ENCODE data around the gene LIMA1.

The LIMA1 gene

DNA sequence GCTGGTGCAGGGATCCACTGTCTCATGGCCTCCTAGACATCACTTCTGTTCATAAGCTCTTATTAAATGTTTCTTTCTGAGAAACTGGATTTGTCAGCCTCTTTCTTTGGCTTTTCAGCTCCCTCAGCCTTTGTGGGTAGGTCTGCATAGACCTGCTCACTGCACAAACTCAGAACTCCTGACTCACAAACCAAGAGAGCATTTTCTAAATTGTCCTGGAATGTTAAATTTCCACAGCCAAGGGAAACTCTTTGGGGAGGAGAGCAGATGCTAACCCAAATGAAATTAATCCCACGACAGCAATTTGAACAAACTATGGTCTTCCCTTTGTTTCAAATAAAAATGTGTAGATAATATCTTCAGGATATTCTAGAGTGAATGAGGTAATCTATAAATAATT is 96.6 kb downstream of the LIMA1 start:
- POLR2A ChIA-PET: no interaction called here
- no peaks in the 10 kb centered on the region for H3K27me3 ChIP-seq (replicated peaks in 2 of 5; ENCODE audit: control insufficient read depth in 4 of 5, insufficient read depth in 5 of 5, low read length in 4 of 5)
- no peak overlapping the region for H3K27ac ChIP-seq (ENCODE audit: insufficient read depth in 1 of 2, low read depth in 1 of 2, low read length in 2 of 2, poor library complexity in 1 of 2, severe bottlenecking in 2 of 2)
- no peaks in the 10 kb centered on the region for H3K9me3 ChIP-seq (ENCODE audit: control extremely low read depth in 1 of 5, control insufficient read depth in 4 of 5, insufficient read depth in 2 of 5, low read depth in 1 of 5, low read length in 4 of 5)
- H3K4me3 ChIP-seq (ENCODE audit: control insufficient read depth in 1 of 7, extremely low read depth in 1 of 7, insufficient read depth in 4 of 7, low read depth in 2 of 7, low read length in 6 of 7): no peak overlapping the region
- peaks cover 0 to 19% (median 10%) of the 10 kb centered on the region in 4 experiments for H3K36me3 ChIP-seq (ENCODE audit: control insufficient read depth in 4 of 4, insufficient read depth in 4 of 4, low read length in 3 of 4)
- H3K4me1 ChIP-seq (ENCODE audit: control extremely low read depth in 1 of 4, control insufficient read depth in 4 of 4, insufficient read depth in 4 of 4, low read length in 3 of 4): no peaks in the 10 kb centered on the region
- no CpG with 5 or more reads among the region's 1 CpG for WGBS (ENCODE audit: insufficient coverage)
- no peak for DNase-seq
- CTCF ChIA-PET: interaction anchor here (1.5 to 1.8 kb wide), 3 partner anchors 9 to 219 kb away, joined by 3 to 6 read pairs (median 3); no protein-coding TSS in a partner anchor

DNA sequence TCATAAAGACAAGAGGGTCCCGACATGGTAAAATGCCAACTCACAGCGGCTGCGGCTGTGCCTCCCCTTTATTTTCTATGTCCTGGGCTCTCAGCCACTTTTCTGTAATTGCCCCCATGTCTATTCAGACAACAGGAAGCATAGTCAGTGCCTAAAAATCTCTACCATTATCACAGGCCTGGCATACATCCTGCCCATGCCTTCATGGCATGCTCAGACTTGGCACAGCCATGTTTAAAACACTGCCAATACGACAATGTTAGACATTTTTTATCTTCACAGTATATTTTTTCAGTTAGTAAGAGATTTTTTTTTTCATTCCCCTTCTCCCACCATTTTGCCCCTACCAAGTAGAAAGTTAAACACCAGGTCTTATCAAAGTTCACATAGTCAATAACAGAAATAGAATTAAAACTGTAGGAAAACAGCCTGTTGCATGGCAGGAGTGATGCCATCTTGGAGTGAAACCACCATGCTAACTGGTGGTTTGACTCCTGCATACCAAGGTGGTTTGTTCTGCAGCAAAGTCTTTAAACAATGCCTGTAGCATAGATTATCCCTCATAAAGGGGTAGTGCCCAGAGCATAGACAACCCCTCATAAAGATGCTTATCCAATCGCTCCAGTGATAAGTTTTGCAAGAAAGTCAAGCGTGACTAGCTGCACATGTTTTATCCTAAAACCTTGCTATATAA is 97.2 kb downstream of the LIMA1 start:
- DNase-seq: peak in 1 of 3 donors; percentile 21
- H3K27ac ChIP-seq (ENCODE audit: insufficient read depth in 1 of 2, low read depth in 1 of 2, low read length in 2 of 2, poor library complexity in 1 of 2, severe bottlenecking in 2 of 2): no peak overlapping the region
- ChIA-PET CTCF (interaction anchor here (0.9 to 1.8 kb wide), 4 partner anchors 9 to 219 kb away, joined by 3 to 6 read pairs (median 4); no protein-coding TSS in a partner anchor), POLR2A (no interaction called here)
- H3K27me3 ChIP-seq (replicated peaks in 2 of 5; ENCODE audit: control insufficient read depth in 4 of 5, insufficient read depth in 5 of 5, low read length in 4 of 5): no peaks in the 10 kb centered on the region
- 92% methylated on average over 5 of the region's 6 CpGs for WGBS (ENCODE audit: insufficient coverage)
- no peaks in the 10 kb centered on the region for H3K4me1 ChIP-seq (ENCODE audit: control extremely low read depth in 1 of 4, control insufficient read depth in 4 of 4, insufficient read depth in 4 of 4, low read length in 3 of 4)
- H3K4me3 ChIP-seq (ENCODE audit: control insufficient read depth in 1 of 7, extremely low read depth in 1 of 7, insufficient read depth in 4 of 7, low read depth in 2 of 7, low read length in 6 of 7): no peak overlapping the region
- no peaks in the 10 kb centered on the region for H3K9me3 ChIP-seq (ENCODE audit: control extremely low read depth in 1 of 5, control insufficient read depth in 4 of 5, insufficient read depth in 2 of 5, low read depth in 1 of 5, low read length in 4 of 5)
- peaks cover 0 to 23% (median 10%) of the 10 kb centered on the region in 4 experiments for H3K36me3 ChIP-seq (ENCODE audit: control insufficient read depth in 4 of 4, insufficient read depth in 4 of 4, low read length in 3 of 4)

DNA sequence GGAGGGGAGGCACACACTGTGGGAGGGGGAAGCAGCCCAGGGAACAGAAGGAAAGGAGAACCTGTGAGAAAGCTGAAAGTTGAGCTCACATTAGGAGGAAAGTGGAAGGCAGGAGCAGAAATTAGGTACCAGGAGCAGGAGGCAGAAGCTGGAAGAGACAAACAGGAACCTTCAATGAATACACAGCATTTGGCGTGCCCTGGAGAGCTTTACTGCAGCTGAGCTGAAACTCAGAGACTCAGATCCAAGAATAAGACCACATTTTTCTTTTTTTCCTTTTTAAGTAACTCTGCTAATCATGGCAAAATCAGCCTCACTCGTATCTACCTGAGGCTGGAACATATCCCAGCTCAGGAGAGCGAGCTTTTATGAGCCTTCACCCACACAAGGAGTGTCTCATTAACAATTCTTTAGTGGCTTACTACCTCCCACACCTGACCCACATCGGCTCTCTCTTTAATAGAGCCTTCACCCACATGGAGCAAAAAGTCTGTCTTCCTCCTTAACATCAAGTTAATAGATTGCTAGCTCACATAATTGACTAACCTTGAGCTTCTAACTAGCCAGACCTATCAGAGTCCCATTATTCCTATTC is 97.9 kb downstream of the LIMA1 start:
- Histone ChIP-seq H3K9me3 (ENCODE audit: control extremely low read depth in 1 of 5, control insufficient read depth in 4 of 5, insufficient read depth in 2 of 5, low read depth in 1 of 5, low read length in 4 of 5) (no peaks in the 10 kb centered on the region), H3K4me1 (ENCODE audit: control extremely low read depth in 1 of 4, control insufficient read depth in 4 of 4, insufficient read depth in 4 of 4, low read length in 3 of 4) (no peaks in the 10 kb centered on the region), H3K27ac (ENCODE audit: insufficient read depth in 1 of 2, low read depth in 1 of 2, low read length in 2 of 2, poor library complexity in 1 of 2, severe bottlenecking in 2 of 2) (no peak overlapping the region), H3K4me3 (ENCODE audit: control insufficient read depth in 1 of 7, extremely low read depth in 1 of 7, insufficient read depth in 4 of 7, low read depth in 2 of 7, low read length in 6 of 7) (no peak overlapping the region), H3K36me3 (ENCODE audit: control insufficient read depth in 4 of 4, insufficient read depth in 4 of 4, low read length in 3 of 4) (peaks cover 0 to 21% (median 9%) of the 10 kb centered on the region in 4 experiments), H3K27me3 (replicated peaks in 2 of 5; ENCODE audit: control insufficient read depth in 4 of 5, insufficient read depth in 5 of 5, low read length in 4 of 5) (no peaks in the 10 kb centered on the region)
- CTCF ChIA-PET: interaction anchor here (0.9 to 2.0 kb wide), 5 partner anchors 8 to 218 kb away, joined by 3 to 6 read pairs (median 4); no protein-coding TSS in a partner anchor
- POLR2A ChIA-PET: no interaction called here
- no peak for DNase-seq
- WGBS (ENCODE audit: insufficient coverage): 93% methylated on average over 4 of the region's 4 CpGs

DNA sequence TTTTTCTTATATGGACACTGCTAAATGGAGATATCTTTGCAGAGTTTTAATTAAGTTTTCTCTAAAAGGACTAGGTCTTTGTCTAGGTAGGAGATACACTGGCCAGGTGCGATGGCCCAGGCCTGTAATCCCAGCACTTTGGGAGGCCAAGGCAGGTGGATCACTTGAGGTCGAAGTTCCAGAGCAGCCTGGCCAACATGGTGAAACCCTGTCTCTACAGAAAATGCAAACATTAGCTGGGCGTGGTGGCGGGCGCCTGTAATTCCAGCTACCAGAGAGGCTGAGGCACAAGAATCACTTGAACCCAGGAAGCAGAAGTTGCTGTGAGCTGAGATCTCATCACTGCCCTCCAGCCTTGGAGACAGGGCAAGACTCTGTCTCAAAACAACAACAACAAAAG is 99.1 kb downstream of the LIMA1 start:
- ChIA-PET POLR2A (no interaction called here), CTCF (interaction anchor here (1.4 to 2.0 kb wide), 2 partner anchors 8 to 126 kb away, joined by 3 to 6 read pairs; no protein-coding TSS in a partner anchor)
- Histone ChIP-seq H3K4me1 (ENCODE audit: control extremely low read depth in 1 of 4, control insufficient read depth in 4 of 4, insufficient read depth in 4 of 4, low read length in 3 of 4) (no peaks in the 10 kb centered on the region), H3K27ac (ENCODE audit: insufficient read depth in 1 of 2, low read depth in 1 of 2, low read length in 2 of 2, poor library complexity in 1 of 2, severe bottlenecking in 2 of 2) (no peak overlapping the region), H3K9me3 (ENCODE audit: control extremely low read depth in 1 of 5, control insufficient read depth in 4 of 5, insufficient read depth in 2 of 5, low read depth in 1 of 5, low read length in 4 of 5) (no peaks in the 10 kb centered on the region), H3K36me3 (ENCODE audit: control insufficient read depth in 4 of 4, insufficient read depth in 4 of 4, low read length in 3 of 4) (peaks cover 0 to 24% (median 9%) of the 10 kb centered on the region in 4 experiments), H3K27me3 (replicated peaks in 2 of 5; ENCODE audit: control insufficient read depth in 4 of 5, insufficient read depth in 5 of 5, low read length in 4 of 5) (no peaks in the 10 kb centered on the region), H3K4me3 (ENCODE audit: control insufficient read depth in 1 of 7, extremely low read depth in 1 of 7, insufficient read depth in 4 of 7, low read depth in 2 of 7, low read length in 6 of 7) (no peak overlapping the region)
- no peak for DNase-seq
- WGBS (ENCODE audit: insufficient coverage): 96% methylated on average over 4 of the region's 5 CpGs

DNA sequence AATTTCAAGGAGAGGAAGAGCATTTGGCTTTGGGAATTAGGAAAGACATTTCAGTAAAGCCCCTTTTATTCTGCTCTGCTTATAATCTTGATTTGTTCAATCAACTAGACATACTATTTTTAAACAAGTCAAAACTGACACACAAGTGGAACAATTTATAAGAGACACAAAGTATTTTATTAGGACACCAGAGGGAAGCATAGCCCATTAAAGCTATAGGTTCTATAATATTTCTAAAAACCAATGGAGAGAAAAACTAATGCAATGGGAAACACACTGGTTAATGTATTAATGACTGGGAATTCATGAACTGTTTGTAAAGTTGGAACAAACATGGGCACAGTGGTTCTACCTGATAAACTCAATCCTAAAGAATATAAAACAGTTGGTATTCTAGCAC is 100.9 kb downstream of the LIMA1 start:
- Histone ChIP-seq H3K27ac (ENCODE audit: insufficient read depth in 1 of 2, low read depth in 1 of 2, low read length in 2 of 2, poor library complexity in 1 of 2, severe bottlenecking in 2 of 2) (no peak overlapping the region), H3K27me3 (replicated peaks in 2 of 5; ENCODE audit: control insufficient read depth in 4 of 5, insufficient read depth in 5 of 5, low read length in 4 of 5) (no peaks in the 10 kb centered on the region), H3K9me3 (ENCODE audit: control extremely low read depth in 1 of 5, control insufficient read depth in 4 of 5, insufficient read depth in 2 of 5, low read depth in 1 of 5, low read length in 4 of 5) (no peaks in the 10 kb centered on the region), H3K4me1 (ENCODE audit: control extremely low read depth in 1 of 4, control insufficient read depth in 4 of 4, insufficient read depth in 4 of 4, low read length in 3 of 4) (no peaks in the 10 kb centered on the region), H3K36me3 (ENCODE audit: control insufficient read depth in 4 of 4, insufficient read depth in 4 of 4, low read length in 3 of 4) (peaks cover 0 to 23% (median 13%) of the 10 kb centered on the region in 4 experiments), H3K4me3 (ENCODE audit: control insufficient read depth in 1 of 7, extremely low read depth in 1 of 7, insufficient read depth in 4 of 7, low read depth in 2 of 7, low read length in 6 of 7) (no peak overlapping the region)
- ChIA-PET POLR2A (no interaction called here), CTCF (interaction anchor here (0.6 to 1.7 kb wide), 7 partner anchors 16 to 132 kb away, joined by 3 to 6 read pairs (median 3); partner anchors contain the start of gene CERS5)
- DNase-seq: peak in 2 of 3 donors; percentile 6 to 12

DNA sequence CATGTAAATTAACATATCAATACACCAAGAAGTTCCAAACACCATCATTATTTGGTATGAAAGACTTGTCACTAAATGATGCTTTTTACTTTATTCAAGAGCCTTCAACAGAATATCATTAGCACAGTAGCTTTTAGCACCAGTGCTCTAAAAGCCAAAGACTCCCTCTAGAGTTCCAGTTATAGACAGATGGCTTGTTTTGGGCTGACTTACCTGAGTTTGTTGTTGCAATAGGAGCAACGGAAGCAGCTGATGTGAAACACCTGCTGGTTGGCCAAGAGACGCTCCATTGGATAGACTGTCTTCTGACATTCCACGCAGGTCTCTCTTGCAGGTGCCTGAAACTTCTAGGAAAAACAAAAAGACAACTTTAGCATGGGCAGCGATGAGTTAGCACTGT is 101.6 kb downstream of the LIMA1 start:
- no peaks in the 10 kb centered on the region for H3K9me3 ChIP-seq (ENCODE audit: control extremely low read depth in 1 of 5, control insufficient read depth in 4 of 5, insufficient read depth in 2 of 5, low read depth in 1 of 5, low read length in 4 of 5)
- DNase-seq: no peak
- CTCF ChIA-PET: interaction anchor here (0.6 to 1.7 kb wide), 6 partner anchors 15 to 136 kb away, joined by 3 to 6 read pairs (median 3); partner anchors contain the start of gene CERS5
- peaks cover 6 to 30% (median 17%) of the 10 kb centered on the region in 4 experiments for H3K36me3 ChIP-seq (ENCODE audit: control insufficient read depth in 4 of 4, insufficient read depth in 4 of 4, low read length in 3 of 4)
- H3K4me3 ChIP-seq (ENCODE audit: control insufficient read depth in 1 of 7, extremely low read depth in 1 of 7, insufficient read depth in 4 of 7, low read depth in 2 of 7, low read length in 6 of 7): no peak overlapping the region
- no peaks in the 10 kb centered on the region for H3K4me1 ChIP-seq (ENCODE audit: control extremely low read depth in 1 of 4, control insufficient read depth in 4 of 4, insufficient read depth in 4 of 4, low read length in 3 of 4)
- POLR2A ChIA-PET: interaction anchor here (0.6 kb wide), 1 partner anchor 394 kb away, joined by 4 read pairs; no protein-coding TSS in a partner anchor
- no peak overlapping the region for H3K27ac ChIP-seq (ENCODE audit: insufficient read depth in 1 of 2, low read depth in 1 of 2, low read length in 2 of 2, poor library complexity in 1 of 2, severe bottlenecking in 2 of 2)
- H3K27me3 ChIP-seq (replicated peaks in 2 of 5; ENCODE audit: control insufficient read depth in 4 of 5, insufficient read depth in 5 of 5, low read length in 4 of 5): no peaks in the 10 kb centered on the region
- 92% methylated on average over 4 of the region's 4 CpGs for WGBS (ENCODE audit: insufficient coverage)

DNA sequence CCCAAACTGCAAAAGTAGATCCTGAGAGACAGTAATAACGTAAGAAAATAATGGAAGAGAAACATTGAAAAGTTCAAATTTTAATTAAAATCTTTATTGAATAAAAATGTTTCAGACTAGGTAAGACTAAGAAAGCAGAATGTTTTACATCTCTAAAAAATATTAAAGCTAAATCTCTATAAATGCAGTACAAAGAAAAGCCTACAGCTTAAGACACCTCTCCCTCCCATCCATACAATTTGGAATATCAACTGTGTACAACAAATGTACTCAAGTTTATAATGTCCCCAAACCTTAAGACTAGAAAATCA is 107.6 kb downstream of the LIMA1 start:
- Histone ChIP-seq H3K4me1 (ENCODE audit: control extremely low read depth in 1 of 4, control insufficient read depth in 4 of 4, insufficient read depth in 4 of 4, low read length in 3 of 4) (no peaks in the 10 kb centered on the region), H3K27ac (ENCODE audit: insufficient read depth in 1 of 2, low read depth in 1 of 2, low read length in 2 of 2, poor library complexity in 1 of 2, severe bottlenecking in 2 of 2) (no peak overlapping the region), H3K36me3 (ENCODE audit: control insufficient read depth in 4 of 4, insufficient read depth in 4 of 4, low read length in 3 of 4) (peaks cover 6 to 22% (median 8%) of the 10 kb centered on the region in 4 experiments), H3K4me3 (ENCODE audit: control insufficient read depth in 1 of 7, extremely low read depth in 1 of 7, insufficient read depth in 4 of 7, low read depth in 2 of 7, low read length in 6 of 7) (no peak overlapping the region), H3K9me3 (ENCODE audit: control extremely low read depth in 1 of 5, control insufficient read depth in 4 of 5, insufficient read depth in 2 of 5, low read depth in 1 of 5, low read length in 4 of 5) (no peaks in the 10 kb centered on the region), H3K27me3 (replicated peaks in 2 of 5; ENCODE audit: control insufficient read depth in 4 of 5, insufficient read depth in 5 of 5, low read length in 4 of 5) (no peaks in the 10 kb centered on the region)
- WGBS (ENCODE audit: insufficient coverage): no CpG with 5 or more reads among the region's 1 CpG
- DNase-seq: no peak
- CTCF ChIA-PET: interaction anchor here (0.7 to 8.6 kb wide), 30 partner anchors 8 to 230 kb away, joined by 3 to 63 read pairs (median 4); partner anchors contain the start of genes CERS5 and COX14
- POLR2A ChIA-PET: no interaction called here
